Mucosa of descending colon (tissue), 3 donors: ENCODE data around the gene KCNQ1OT1. TPM values are rescaled to one million over a fixed set of nuclear protein-coding genes. Genes with fewer than 3 reads are reported as not detected.

ENCODE experiments used
- ATAC-seq: fragments of 200-7000 bp; cut with Tn5 transposase; one replicate; pipeline ENCODE4 v1.9.1; 2020; ENCODE audit warnings: mild to moderate bottlenecking, moderate library complexity
- DNase-seq, 3 donors: peaks; one replicate each; pipeline ENCODE4 v3.0.0-alpha.2; 2020
- H3K36me3 ChIP-seq: fragments of 200-600 bp; one replicate; pipeline ENCODE4 v1.8.0; 2021; ENCODE audit warnings: low read depth, mild to moderate bottlenecking
- H3K4me1 ChIP-seq: fragments of 200-600 bp; one replicate; pipeline ENCODE4 v1.8.0; 2021; ENCODE audit warnings: low read depth, mild to moderate bottlenecking
- H3K4me3 ChIP-seq: fragments of 200-600 bp; one replicate; pipeline ENCODE4 v1.8.0; 2021; ENCODE audit warnings: mild to moderate bottlenecking
- H3K9me3 ChIP-seq: fragments of 200-600 bp; one replicate; pipeline ENCODE4 v1.8.0; 2021; ENCODE audit warnings: mild to moderate bottlenecking
- CTCF ChIP-seq: fragments of 200-600 bp; IDR thresholded peaks from one replicate; pipeline ENCODE4 v1.8.0; 2022; ENCODE audit warnings: antibody characterized with exemption, mild to moderate bottlenecking
- intact Hi-C, 2 donors: fragments of 100-400 bp; cut with DNase I in 1 of 2; cut with micrococcal nuclease in 1 of 2; formaldehyde crosslinking; loops; one replicate each; pipeline versions ENCODE4 v1.11.0 to v1.11.1; 2022; cut with DNase I, micrococcal nuclease
- total RNA-seq, 3 donors: library from RNA; stranded (reverse); fragmentation: NEBNext Ultra II Directional in 2 of 3; extraction: Animal tissue kit (Norgen Biotek cat#: 25700) in 2 of 3; gene quantifications; one replicate each; pipeline versions ENCODE4 v1.2.1 to v1.2.4, GENCODE V29; 2021 to 2023
- donor health status: DM: no; HTN: no; CAD: no; lungs with moderate emphysema.
- donor health status: DM: no; HTN: no; CAD: no.
- donor health status: DM: no; HTN: yes; CAD: no.

Gene KCNQ1OT1
- total RNA-seq, 3 donors from 2014 or later: 1.5 to 1.7 (median 1.7) TPM

GRCh38 chr11:2660357-2660939 lies 39.3 kb downstream of the KCNQ1OT1 start:
- H3K9me3 ChIP-seq: peaks cover 6% of the 10 kb centered on the region

GRCh38 chr11:2657697-2658284 lies 42.0 kb downstream of the KCNQ1OT1 start:
- intact Hi-C loops: no loop called here
- no peak for ATAC-seq
- H3K36me3 ChIP-seq: no peaks in the 10 kb centered on the region
- H3K9me3 ChIP-seq: peaks cover 6% of the 10 kb centered on the region
- H3K4me3 ChIP-seq: no peak overlapping the region
- no peak for DNase-seq
- no peak for TF ChIP-seq CTCF
- no peaks in the 10 kb centered on the region for H3K4me1 ChIP-seq

More at GRCh38 chr11:2660357-2660939, 39.3 kb downstream of the KCNQ1OT1 start:
- H3K4me1 ChIP-seq: no peaks in the 10 kb centered on the region
- DNase-seq: no peak
- intact Hi-C loops: no loop called here
- H3K36me3 ChIP-seq: no peaks in the 10 kb centered on the region
- no peak for TF ChIP-seq CTCF
- no peak overlapping the region for H3K4me3 ChIP-seq
- no peak for ATAC-seq

GRCh38 chr11:2656859-2657258 lies 42.9 kb downstream of the KCNQ1OT1 start:
- no peaks in the 10 kb centered on the region for H3K4me1 ChIP-seq
- intact Hi-C loops: no loop called here
- TF ChIP-seq CTCF: no peak
- no peaks in the 10 kb centered on the region for H3K36me3 ChIP-seq
- H3K9me3 ChIP-seq: peaks cover 9% of the 10 kb centered on the region
- DNase-seq (no peak), ATAC-seq (no peak)
- no peak overlapping the region for H3K4me3 ChIP-seq

- H3K4me3 ChIP-seq: no peak overlapping the region
- no peaks in the 10 kb centered on the region for H3K36me3 ChIP-seq
- no peaks in the 10 kb centered on the region for H3K4me1 ChIP-seq
- ATAC-seq (peak; percentile 39), DNase-seq (no peak)
- intact Hi-C loops: no loop called here
- no peak for TF ChIP-seq CTCF
- H3K9me3 ChIP-seq: peaks cover 16% of the 10 kb centered on the region
Observed at GRCh38 chr11:2655834-2656622, 43.8 kb downstream of the KCNQ1OT1 start.

GRCh38 chr11:2655016-2655719 lies 44.6 kb downstream of the KCNQ1OT1 start:
- H3K4me3 ChIP-seq: no peak overlapping the region
- no peak for TF ChIP-seq CTCF
- H3K9me3 ChIP-seq: peaks cover 19% of the 10 kb centered on the region
- no peaks in the 10 kb centered on the region for H3K4me1 ChIP-seq
- intact Hi-C loops: no loop called here
- ATAC-seq: no peak
- H3K36me3 ChIP-seq: no peaks in the 10 kb centered on the region
- no peak for DNase-seq
